OCI-LY3 (cell line): ENCODE results near the gene F13A1.

Experiments
- EZH2phosphoT487 ChIP-seq: fragments of 200-600 bp; shearing (Covaris generic); IDR thresholded peaks from 2 replicates; pipeline ENCODE4 v1.6.1; 2018; ENCODE audit warnings: antibody characterized with exemption, mixed run types, low read depth
- TF ChIP-seq, protein P1 (sequence below): fragments of 200-600, 300-600 bp; sonication (generic); IDR thresholded peaks from 2 replicates; pipeline ENCODE4 v1.5.1; 2014; ENCODE audit warnings: antibody characterized with exemption, low read length, low read depth

DNA sequence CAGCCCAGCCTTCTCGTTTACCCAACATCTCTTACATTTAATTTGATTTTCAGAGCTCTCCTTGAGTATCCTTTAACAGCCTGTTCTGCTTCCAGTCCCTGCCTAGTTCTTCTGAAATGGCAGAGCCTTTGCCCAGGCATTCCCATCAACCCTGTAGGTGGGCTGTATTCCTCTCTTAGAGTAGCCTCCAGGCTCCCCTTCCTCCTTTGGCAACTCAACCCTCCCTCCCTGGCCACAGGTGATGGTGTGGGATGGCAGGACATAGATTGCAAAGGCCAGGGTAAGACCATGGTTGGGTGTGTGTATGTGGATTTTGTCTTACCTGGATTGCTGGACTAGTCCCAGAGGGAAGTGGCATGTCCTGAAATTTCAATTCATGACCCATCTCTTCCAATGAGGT is 125.4 kb downstream of the F13A1 start:
- TF ChIP-seq, protein P1, sequence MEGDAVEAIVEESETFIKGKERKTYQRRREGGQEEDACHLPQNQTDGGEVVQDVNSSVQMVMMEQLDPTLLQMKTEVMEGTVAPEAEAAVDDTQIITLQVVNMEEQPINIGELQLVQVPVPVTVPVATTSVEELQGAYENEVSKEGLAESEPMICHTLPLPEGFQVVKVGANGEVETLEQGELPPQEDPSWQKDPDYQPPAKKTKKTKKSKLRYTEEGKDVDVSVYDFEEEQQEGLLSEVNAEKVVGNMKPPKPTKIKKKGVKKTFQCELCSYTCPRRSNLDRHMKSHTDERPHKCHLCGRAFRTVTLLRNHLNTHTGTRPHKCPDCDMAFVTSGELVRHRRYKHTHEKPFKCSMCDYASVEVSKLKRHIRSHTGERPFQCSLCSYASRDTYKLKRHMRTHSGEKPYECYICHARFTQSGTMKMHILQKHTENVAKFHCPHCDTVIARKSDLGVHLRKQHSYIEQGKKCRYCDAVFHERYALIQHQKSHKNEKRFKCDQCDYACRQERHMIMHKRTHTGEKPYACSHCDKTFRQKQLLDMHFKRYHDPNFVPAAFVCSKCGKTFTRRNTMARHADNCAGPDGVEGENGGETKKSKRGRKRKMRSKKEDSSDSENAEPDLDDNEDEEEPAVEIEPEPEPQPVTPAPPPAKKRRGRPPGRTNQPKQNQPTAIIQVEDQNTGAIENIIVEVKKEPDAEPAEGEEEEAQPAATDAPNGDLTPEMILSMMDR, result no peak
- no peak for TF ChIP-seq EZH2phosphoT487
